ENCODE measurements around the gene STK32C. TPM values are rescaled to one million over a fixed set of nuclear protein-coding genes. Genes with fewer than 3 reads are reported as not detected.

Gene STK32C
- polyA plus RNA-seq, 2 of the 4 experiments (the other 2 are of a cell fraction) = 29.9 to 43.6 TPM

DNA sequence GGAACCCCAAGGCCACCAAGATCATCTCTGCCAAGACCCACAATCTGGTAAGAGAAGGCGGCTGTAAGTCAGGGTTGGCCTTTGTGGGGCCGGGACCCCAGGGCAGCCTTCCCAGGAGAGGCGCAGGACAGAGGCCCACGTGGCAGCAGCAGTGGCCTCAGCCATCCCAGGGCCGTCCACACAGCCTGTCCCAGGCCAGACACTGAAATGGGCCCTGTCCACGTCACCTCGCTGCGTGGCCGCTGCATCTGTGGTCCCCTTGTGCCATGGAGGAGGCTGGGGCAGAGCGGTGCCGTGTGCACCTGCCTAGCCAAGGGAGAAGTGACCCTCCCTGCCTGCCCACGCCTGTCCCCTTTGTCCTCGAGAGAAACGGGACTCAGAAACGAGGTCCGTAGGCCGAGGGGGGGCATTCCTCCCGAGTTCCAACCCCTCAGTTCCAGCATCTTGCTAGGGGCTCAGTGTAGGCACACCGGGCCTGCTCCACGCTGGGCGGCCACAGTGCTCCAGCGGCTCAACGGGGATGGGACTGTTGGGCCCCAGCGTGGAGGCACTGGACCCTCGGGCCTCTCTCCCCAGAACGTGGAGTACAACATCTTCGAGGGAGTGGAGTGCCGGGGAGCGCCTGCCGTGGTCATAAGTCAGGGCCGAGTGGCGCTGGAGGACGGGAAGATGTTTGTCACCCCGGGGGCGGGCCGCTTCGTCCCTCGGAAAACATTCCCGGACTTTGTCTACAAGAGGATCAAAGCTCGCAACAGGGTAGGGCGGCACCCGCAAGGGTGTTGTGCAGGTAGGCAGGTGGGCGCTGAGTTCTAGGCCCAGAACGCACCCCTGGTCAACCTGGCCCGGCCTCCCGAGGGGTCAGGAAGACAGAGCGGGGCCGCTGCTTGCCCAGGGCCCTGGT, 105.4 kb downstream of the STK32C start:
- no peak for TF ChIP-seq HOXB5 (CRISPR knock-in tag; IDR thresholded peaks at IDR 0.05)
- TF ChIP-seq RFX5 (IDR thresholded peaks at IDR 0.05) = no peak
- TF ChIP-seq JUN (IDR thresholded peaks at IDR 0.05) = no peak
- no peak for TF ChIP-seq MAZ (IDR thresholded peaks at IDR 0.05; ENCODE audit: borderline replicate concordance, low read depth, low read length)
- no peak for TF ChIP-seq EP300 (IDR thresholded peaks at IDR 0.05)
- no peak for TF ChIP-seq CHD4 (IDR thresholded peaks at IDR 0.05; ENCODE audit: borderline replicate concordance)
- TF ChIP-seq HDAC2 (IDR thresholded peaks at IDR 0.05) = no peak
- TF ChIP-seq NPAS2 (CRISPR knock-in tag; IDR thresholded peaks at IDR 0.05; ENCODE audit: borderline replicate concordance) = no peak
- no peak for TF ChIP-seq MAFK (IDR thresholded peaks at IDR 0.05; ENCODE audit: partially characterized antibody)
- TF ChIP-seq NFE2L2 (conservative IDR thresholded peaks at IDR 0.05; ENCODE audit: low read length) = no peak
- TF ChIP-seq FOXS1 (CRISPR knock-in tag; IDR thresholded peaks at IDR 0.05) = no peak
- TF ChIP-seq, protein P1, sequence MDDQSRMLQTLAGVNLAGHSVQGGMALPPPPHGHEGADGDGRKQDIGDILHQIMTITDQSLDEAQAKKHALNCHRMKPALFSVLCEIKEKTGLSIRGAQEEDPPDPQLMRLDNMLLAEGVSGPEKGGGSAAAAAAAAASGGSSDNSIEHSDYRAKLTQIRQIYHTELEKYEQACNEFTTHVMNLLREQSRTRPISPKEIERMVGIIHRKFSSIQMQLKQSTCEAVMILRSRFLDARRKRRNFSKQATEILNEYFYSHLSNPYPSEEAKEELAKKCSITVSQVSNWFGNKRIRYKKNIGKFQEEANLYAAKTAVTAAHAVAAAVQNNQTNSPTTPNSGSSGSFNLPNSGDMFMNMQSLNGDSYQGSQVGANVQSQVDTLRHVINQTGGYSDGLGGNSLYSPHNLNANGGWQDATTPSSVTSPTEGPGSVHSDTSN (IDR thresholded peaks at IDR 0.05) = no peak
- no peak for TF ChIP-seq ESRRA (IDR thresholded peaks at IDR 0.05; ENCODE audit: borderline replicate concordance, low read length)
- TF ChIP-seq EHMT2 (IDR thresholded peaks at IDR 0.05; ENCODE audit: low read depth) = no peak
- no peak for TF ChIP-seq KDM5A (IDR thresholded peaks at IDR 0.05)
- no peak for DNase-seq (ENCODE audit: low read depth in 1 of 2, low spot score in 1 of 2)
- no peak overlapping the region for H3K4me3 ChIP-seq
- H3K4me1 ChIP-seq = no peaks in the 10 kb centered on the region
- no peaks in the 10 kb centered on the region for H3K9me3 ChIP-seq
- 93% methylated on average over 37 of the region's 48 CpGs for WGBS (ENCODE audit: missing lambda C conversion rate)
- no peak overlapping the region for H3K27ac ChIP-seq
- ChIA-PET POLR2A (no interaction called here), CTCF (interaction anchor here (1.2 kb wide), 1 partner anchor 11 kb away, joined by 4 read pairs; no protein-coding TSS in a partner anchor)
- no peak overlapping the region for H3K4me2 ChIP-seq
- no peak for ATAC-seq
- FAIRE-seq = no peak

DNA sequence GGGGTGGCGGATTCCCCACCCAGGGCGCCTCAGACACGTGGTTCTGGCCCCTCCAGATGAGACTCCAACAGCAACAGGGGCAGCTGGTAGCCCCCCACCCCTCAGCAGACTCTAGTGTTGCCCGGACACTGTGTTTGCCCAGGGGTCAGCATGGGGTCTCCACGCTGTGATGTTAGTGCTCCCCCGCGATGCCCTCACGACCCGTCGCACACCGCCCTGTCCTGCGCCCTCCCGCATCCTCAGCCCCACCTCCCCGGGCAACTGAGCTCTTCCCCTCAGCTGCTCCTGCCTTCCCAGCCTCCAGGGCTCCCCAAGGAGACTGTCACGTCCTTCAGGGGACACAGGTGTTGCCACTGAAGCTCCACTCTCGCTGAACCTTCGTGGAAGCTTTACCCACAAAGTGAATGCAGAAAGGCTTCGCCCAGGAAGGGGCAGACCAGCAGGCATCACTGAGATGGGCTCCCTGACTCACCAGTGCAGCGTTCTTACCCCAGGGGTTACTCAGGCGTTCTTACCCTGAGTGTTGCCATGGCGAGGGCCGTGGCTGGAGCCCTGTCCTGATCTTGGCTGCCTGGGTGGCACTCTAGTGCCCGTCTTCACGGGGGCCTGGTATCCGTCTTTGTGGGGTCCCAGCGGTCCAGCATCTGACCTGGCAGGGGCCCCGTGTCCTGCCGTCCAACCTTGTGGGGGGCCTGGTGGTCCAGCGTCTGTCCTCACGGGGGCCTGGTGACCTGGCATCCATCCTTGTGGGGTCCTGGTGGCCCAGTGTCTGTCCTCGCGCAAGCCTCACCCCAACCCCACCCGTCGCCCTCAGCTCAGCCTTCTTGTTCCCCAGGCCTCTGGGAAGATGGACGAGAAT, 106.4 kb downstream of the STK32C start:
- TF ChIP-seq POLR2A (IDR thresholded peaks at IDR 0.05; ENCODE audit: low read length) (no peak), FOXS1 (CRISPR knock-in tag; IDR thresholded peaks at IDR 0.05) (no peak), GATA3 (IDR thresholded peaks at IDR 0.05; ENCODE audit: borderline replicate concordance) (no peak), CBX8 (IDR thresholded peaks at IDR 0.05) (no peak), KDM1A (IDR thresholded peaks at IDR 0.05; ENCODE audit: low read depth) (no peak), CHD2 (IDR thresholded peaks at IDR 0.05; ENCODE audit: low read length, partially characterized antibody) (no peak)
- ChIA-PET CTCF (interaction anchor here (0.7 kb wide), 1 partner anchor 9 kb away, joined by 3 read pairs; no protein-coding TSS in a partner anchor), POLR2A (no interaction called here)
- Histone ChIP-seq H3K4me2 (no peak overlapping the region), H3K4me1 (no peaks in the 10 kb centered on the region), H3K4me3 (no peak overlapping the region), H3K27ac (no peak overlapping the region), H3K9me3 (no peaks in the 10 kb centered on the region)
- WGBS (ENCODE audit: missing lambda C conversion rate) = 91% methylated on average over 28 of the region's 35 CpGs
- no peak for FAIRE-seq
- no peak for DNase-seq (ENCODE audit: low read depth in 1 of 2, low spot score in 1 of 2)
- ATAC-seq = no peak

DNA sequence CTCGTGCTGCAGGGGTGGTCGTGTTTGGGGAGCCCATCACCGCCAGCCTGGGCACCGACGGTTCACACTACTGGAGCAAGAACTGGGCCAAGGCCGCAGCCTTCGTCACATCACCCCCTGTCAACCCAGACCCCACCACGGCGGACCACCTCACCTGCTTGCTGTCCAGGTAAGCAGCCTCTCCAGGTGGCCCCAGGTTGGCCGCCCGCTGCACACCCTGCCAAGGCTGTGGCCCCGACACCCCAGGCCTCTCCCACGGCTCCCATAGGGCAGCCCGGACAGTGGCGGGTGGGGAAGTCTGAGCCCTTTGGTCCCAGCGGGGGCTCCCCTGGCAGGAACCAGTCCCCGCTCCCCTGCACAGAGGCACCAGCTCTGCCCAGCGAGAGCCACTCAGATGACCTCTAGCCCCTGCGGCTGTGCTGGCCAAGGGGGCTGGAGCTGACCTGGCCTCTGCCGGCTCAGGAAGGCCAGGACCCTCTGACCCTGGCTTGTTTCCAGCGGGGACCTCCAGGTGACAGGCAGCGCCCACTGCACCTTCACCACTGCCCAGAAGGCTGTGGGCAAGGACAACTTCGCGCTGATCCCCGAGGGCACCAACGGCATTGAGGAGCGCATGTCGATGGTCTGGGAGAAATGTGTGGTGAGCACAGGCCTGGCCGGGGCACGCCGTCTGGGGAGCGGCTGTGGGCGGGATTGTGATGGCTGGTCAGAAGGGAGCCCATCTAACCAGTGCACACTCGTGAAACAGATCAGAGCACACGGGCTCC, 107.2 kb downstream of the STK32C start:
- no peak for DNase-seq (ENCODE audit: low read depth in 1 of 2, low spot score in 1 of 2)
- H3K4me3 ChIP-seq = no peak overlapping the region
- no peaks in the 10 kb centered on the region for H3K4me1 ChIP-seq
- no peak overlapping the region for H3K27ac ChIP-seq
- no peak for TF ChIP-seq RARB (CRISPR knock-in tag; IDR thresholded peaks at IDR 0.05)
- CTCF ChIA-PET = no interaction called here
- ATAC-seq = no peak
- no peak for FAIRE-seq
- WGBS (ENCODE audit: missing lambda C conversion rate) = 90% methylated on average over 27 of the region's 35 CpGs
- no peaks in the 10 kb centered on the region for H3K9me3 ChIP-seq
- H3K4me2 ChIP-seq = no peak overlapping the region
- POLR2A ChIA-PET = no interaction called here

Data from A549 (cell line).